Thoracic aorta endothelial cell (primary cell): ENCODE measurements around the gene SRSF3. TPM values are rescaled to one million over a fixed set of nuclear protein-coding genes. Genes with fewer than 3 reads are reported as not detected.
A peak's percentile ranks its signal among the peaks of the same experiment; 100 is the strongest.

ENCODE experiments used
- small RNA-seq: library from RNA; depleted of rRNA; stranded (forward); fragments of <200 nt; gene quantifications from one replicate; pipeline ENCODE3, GENCODE V24; 2012
- total RNA-seq: library from RNA; depleted of rRNA; stranded (reverse); fragments of >200 nt; gene quantifications from 2 replicates; pipeline ENCODE4 v1.2.3, GENCODE V29; 2012

Gene SRSF3
- 550 and 707 TPM in 2 replicates for total RNA-seq

DNA sequence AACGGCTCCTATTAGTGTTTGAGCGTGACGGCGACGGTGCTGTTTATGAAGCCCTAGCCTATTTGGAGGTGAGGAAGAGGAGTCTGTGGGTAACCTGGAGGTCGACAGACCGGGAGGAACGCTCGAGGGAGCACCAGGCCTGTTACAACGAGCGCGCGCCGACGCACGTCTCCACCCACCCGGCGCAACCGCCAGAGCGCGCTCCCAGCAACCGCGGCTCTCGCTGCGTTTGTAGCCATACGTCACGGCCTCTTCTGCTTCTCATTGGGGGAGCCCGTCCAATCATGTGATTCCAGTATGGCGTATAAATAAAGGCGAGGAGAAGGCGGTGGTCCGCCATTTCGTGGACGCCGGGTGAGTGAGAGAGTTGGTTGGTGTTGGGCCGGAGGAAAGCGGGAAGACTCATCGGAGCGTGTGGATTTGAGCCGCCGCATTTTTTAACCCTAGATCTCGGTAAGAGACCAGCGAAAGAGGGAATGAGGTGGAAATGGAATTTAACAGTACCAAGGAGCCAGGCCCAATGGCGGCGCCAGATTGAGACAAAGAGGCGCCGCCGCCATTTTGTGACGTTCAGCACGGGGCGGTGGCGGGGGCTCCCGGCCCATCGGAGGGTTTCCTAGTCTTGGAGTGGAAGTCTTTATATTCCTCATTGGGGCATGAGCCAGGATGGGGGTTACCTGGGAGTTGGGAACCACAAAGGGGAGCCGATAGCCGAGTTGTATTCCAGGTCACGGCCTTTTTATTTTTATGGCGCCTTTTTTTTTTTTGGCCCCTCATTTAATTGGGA, at the start of gene SRSF3:
Gene SRSF3, plus strand, starts transcription at position 334 of the 787 bp plus-strand sequence. CDS start 2,401 bp downstream, outside the sequence.

DNA sequence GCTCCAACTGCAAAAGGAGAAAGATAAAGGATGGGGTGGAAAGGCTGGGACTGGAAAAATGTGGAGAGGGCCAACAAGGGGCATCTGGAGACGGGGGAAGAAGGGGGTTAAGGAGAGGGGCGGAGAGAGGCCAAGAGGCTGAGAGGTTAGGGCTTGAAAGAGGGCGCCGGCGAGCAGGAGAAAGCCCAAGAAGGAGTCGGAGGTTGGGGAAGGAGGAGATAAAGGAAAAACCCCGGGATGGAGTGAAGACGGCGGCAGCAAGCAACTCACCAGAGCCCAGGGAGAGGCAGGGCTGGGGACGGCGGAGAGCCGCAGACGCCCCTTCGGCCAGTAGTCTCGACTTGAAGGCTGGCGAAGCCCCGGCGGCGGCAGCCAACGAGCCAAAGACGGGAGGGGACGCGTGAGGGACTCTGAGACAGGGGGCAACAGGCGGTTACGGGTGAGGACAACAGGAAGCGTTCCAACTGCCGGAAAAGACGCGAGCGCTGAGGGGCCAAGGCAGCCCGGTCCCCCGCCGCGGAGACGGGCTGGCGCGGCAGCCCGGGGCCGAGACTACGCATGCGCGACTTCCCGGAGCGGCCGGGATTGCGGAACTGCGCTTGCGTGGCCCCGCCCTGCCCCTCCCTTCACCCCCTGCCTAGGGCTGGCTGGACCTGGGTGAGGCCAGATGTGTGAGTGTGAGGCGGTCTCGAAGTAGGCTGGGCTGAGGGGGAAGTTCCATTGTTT, 47.1 kb upstream of the SRSF3 start, which contains the start of gene STK38:
Gene STK38, minus strand, starts transcription at position 560 of the 726 bp plus-strand sequence. CDS start 7,277 bp downstream, outside the sequence.

Small RNAs within 50 kb of the gene (small RNA-seq; reads per million reads assigned to genes)
- not detected for gene MIR3925
- 22.1 reads per million, percentile 96 among the genes with 10 or more reads in this experiment for gene RNU1-88P

Other genes with a start within 250 kb of the SRSF3 start
- 0.13 and 0.14 TPM in 2 replicates for gene ETV7, start 206.7 kb upstream of the SRSF3 start, total RNA-seq
- 0.13 TPM in 1 of 2 replicates, not detected in the other for gene PXT1, start 151.5 kb upstream of the SRSF3 start, total RNA-seq
- gene KCTD20, start 151.4 kb upstream of the SRSF3 start, total RNA-seq, result 80.2 and 80.9 TPM in 2 replicates
- 23.0 and 24.4 TPM in 2 replicates for gene STK38, start 46.9 kb upstream of the SRSF3 start, total RNA-seq
- gene CDKN1A, start 84.4 kb downstream of the SRSF3 start, total RNA-seq, result 165 and 194 TPM in 2 replicates
- gene RAB44, start 103.5 kb downstream of the SRSF3 start, total RNA-seq, result under 0.01 TPM in 1 of 2 replicates, not detected in the other
- 4.4 and 9.3 TPM in 2 replicates for gene CPNE5, start 245.1 kb downstream of the SRSF3 start, total RNA-seq